HT1080 (cell line): Measurements from ENCODE around the gene PC. TPM values are rescaled to one million over a fixed set of nuclear protein-coding genes. Genes with fewer than 3 reads are reported as not detected.
A peak's percentile ranks its signal among the peaks of the same experiment; 100 is the strongest.
"Not testable (repeated sequence)": the region's sequence is repeated elsewhere in the genome, so short reads cannot be mapped to it uniquely, and the experiment has no call there.

Source experiments
- DNase-seq: peaks from one replicate; pipeline ENCODE4 v3.0.0-alpha.2; 2015; ENCODE audit warnings: low read depth
- total RNA-seq: library from RNA; depleted of rRNA; stranded (reverse); fragments of >200 nt; shearing (Covaris generic); gene quantifications from 2 replicates; pipeline ENCODE4 v1.2.3, GENCODE V29; 2014

PC gene
- total RNA-seq, 1 experiment from 2014 or later, result 14.9 TPM

DNA sequence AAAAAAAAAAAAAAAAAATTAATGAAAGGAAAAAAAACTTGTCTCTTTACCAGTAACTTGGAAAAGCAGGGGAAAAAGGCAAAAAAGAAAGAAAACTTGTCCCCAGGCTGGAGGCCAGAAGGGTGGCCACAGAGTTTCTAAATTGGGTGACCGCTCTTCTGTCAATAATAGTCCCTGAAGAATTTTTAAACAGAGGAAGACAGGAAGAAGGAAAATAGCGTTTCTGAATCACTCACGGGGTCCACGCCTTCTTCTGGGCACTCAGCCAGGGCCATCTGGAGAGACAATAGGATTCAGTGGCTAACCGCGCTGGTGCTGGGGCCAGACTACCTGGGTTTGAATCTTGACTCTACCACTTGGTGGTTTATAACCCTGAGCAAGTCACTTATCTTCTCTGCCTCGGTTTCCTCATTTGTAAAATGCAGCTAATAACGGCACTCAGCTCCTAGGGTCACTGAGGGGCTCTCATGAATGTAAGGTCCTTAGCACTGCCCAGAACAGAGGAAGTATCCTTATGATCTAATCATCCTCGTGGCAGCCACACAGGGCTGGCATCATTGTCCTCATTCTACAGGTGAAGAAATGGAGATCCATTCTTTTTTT lies 23.9 kb upstream of the PC start:
- peak; percentile 95 for DNase-seq

DNA sequence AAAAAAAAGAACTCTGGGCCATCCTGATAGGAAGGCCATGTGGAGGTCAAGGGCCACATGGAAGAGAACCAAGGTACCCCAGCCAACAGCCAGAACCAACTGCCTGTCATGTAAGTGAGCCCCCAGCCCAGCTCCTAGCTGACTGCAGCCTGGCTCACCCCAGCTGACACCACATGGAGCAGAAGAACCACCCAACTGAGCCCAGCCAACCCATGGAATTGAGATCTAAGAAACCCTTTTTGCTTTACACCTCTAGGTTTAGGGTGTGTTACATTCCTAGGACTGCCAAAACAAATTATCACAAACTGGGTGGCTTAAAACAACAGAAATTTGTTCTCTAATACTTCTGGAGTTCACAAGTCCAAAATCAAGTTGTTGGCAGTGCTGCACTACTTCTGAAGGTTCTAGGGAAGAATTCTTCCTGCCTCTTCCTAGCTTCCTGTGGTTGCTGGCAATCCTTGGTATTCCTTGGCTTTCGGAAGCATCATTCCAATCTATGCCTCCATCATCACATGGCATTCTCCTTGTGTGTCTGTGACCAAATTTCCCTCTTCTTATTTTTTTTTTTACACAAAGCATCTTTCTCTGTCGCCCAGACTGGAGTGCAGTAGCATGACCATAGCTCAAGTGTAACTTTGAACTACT lies 21.3 kb upstream of the PC start:
- peak; percentile 55 for DNase-seq

DNA sequence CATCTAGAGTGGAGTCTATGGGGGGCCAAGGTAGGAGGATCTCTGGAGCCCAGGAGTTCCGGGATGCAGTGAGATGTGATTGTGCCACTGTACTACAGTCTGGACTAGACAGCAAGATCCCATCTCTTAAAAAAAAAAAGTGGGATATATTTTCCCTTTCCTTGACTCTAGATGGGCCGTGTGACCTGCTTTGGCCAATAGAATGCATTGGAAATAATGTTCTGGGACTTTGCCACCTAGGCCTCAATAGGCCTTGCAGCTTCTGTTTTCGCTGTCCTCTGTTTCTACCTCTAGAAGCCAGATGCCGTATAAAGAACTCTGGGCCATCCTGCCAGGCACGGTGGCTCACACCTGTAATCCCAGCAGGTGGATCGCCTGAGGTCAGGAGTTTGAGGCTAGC lies 20.5 kb upstream of the PC start:
- no peak for DNase-seq

DNA sequence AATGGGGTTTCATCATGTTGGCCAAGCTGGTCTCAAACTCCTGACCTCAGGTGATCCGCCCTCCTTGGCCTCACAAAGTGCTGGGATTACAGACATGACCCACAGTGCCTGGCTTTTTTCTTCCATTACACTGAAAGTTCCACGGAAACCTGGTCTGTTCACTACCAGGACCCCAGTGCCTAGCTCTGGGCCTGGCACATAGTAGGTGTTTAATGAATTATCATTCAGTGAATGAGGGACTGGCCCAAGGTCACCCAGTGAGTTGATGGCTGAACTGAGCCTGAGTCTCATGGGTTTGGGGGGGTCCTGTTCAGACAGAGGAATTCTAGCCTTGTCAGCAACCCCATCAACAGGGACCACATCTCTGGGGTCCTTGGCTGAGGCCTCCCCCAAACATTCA lies 20.0 kb upstream of the PC start:
- DNase-seq, result no peak

DNA sequence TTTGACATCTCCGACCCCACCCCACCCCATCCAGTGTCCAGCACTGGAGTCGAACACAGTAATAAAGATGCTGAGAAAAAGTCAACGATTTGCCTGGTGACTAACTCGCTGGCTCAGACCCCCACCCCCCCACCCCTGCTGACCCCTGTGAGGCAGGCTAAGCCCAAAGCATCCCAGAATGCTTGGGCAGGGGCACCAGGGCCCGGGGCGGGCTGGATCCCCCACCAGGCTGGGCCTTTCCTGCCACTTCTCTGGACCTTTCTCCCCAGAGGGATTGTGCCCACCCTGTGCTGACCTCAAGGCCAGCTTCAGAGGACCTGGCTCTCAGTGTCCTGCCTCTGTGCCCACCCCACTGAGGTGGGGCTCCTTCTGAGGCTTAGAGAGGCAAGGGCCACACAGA lies 18.7 kb upstream of the PC start:
- no peak for DNase-seq

DNA sequence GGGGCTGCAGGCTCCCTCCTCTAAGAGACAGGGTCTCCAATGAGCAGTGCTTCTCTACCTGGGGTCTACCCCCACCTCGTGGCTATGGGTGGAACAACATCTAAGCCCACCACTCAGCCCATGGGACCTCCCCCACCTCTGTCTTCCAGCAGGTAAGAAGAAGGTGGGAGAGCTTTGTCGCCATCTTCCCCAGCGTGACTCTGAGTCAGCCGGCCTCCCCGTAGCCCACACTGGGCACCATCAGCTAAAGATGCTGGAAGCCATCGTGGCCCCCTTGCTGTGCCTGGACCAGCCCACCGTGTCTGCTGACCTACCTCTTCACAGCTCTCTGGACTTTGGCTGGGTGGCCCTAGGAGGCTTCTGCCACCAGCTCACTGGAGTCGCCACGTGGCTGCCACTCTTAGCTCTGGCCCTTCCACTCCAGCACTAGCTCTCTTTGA lies 17.9 kb upstream of the PC start:
- peak; percentile 35 for DNase-seq

DNA sequence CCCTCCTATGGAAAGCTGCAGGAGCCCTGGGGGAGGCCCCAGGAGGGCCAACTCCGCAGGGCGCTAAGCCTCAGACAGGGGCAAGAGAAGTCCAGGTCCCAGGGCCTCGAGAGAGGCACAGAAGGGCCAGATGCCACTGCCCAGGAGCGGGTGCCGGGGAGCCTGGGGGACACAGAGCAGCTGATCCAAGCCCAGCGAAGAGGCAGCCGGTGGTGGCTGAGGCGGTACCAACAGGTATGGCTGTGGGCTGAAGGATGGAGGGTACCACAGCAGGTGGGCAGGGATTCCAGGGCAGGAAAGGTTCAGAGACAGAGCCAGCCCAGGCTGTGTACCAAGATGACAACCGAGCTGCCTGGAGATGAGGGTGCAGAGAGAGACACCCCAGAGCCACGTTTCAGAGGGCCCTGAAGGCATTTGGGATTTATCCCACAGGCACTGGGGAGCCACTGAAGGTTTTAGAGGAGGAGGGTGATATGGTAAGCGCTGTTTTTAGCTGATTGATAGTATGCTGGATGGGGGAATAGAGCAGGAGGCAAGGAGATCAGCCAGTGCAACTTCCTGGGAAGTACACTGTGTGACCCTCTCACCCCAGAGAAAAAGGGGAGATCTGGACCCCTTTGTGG lies 17.3 kb upstream of the PC start:
- DNase-seq, result no peak

DNA sequence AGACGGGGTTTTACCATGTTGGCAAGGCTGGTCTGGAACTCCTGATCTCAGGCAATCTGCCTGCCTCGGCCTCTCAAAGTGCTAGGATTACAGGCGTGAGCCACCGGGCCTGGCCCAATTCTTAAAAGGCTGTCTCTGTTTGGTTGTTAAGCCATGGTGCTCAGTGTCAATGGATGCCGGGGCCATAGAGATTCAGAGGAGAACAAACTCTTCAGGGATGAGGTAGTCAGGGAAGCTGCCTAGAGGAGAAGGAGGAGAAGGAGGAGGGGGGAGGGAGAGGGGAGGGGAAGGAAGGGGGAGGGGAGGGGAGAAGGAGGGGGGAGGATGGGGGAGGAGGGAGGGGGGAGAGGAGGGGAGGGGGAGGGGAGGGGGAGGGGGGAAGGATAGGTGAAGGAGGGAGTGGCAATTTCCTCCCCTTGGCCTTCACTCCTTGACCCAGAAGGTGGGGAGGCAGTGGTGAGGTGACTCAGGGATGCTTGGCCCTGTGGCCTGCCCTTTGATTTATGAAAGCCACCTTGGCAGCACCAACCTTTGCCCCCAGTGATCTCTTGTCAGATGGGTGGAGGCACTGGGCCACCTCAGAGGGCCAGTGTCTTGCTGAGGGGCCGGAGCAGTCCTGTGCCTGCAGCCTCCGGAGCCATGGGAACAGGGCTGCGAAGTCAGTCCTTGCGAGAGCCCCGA lies 16.7 kb upstream of the PC start, which contains the start of gene C11orf86:
C11orf86 (plus strand) TSS at position 581 of the 681 bp plus-strand sequence; CDS start at position 640, 59 bp downstream.
- no peak for DNase-seq

DNA sequence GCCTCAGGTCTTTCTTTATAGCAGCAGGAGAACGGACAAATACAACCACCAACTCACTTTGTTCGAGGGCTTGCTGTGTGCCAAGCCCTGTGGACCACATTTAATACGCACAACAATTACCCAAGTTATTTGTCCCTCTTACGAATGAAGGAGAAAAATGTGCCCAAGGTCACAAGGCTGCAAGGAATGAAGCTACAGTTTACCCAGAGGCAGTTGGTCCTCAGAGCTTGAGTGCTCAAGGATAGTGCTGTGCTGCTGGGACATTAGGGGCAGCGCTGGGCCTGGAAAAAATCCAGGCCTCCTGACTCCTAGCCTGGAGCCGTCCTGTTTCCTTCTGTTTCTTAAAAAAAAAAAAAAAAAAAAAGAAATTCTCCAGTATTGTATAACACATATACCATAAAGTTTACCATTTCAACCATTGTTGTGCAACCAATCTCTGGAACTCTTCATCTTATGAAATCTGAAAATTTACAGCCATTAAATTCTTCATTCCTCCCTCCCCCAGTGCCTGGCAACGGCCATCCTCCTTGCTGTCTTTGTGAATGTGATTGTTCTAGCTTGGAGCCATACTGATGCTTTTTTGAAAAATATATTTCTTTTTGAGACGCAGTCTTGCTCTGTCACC lies 15.9 kb upstream of the PC start:
- no peak for DNase-seq

DNA sequence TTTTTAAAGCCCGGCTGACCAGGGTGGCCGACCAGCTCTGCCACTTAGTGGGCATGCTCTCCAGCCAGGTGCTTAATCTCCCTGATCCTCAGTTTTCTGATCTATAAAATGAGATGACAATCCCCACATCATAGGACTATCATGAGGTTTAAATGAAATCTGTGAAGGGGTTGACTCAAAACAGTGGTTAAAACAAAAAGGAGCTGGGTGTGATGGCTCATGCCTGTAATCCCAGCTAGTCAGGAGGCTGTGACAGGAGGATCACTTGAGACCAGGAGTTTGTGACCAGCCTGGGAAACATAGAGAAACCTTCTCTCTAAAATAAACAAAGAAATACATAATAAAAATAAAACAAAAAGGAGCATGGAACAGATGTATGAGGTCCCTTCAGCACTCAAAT lies 13.3 kb upstream of the PC start:
- DNase-seq, result peak; percentile 23

DNA sequence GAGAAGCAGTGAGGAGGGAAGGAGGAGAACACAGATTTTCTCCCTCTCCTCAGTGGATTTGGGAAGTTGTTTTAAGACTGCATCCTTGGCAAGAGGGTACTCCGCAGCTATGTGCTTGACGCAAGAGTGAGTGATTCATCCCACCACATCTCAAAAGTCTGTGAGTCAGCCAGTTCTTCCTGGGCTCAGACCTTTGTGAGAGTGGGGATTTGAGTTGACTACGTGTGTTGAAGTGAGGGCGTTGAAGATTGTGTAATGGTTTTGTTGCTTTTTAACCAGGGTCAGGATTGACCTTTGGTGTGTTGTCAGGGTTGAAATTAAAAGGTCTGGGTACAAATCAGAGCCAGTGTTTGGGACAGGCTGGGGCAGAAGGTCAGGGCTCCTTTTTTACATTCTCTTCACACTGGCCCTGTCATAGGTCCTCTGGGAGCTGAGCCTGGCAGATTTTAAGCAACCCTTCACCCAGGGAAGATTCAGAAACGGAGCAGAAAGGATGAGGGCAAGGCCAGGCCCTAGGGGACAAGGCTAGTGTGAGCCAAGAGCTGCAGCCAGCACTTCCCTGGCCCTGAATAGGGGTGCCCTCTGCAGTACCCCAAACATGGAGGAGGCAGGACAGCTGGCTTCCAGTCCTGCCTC lies 12.7 kb upstream of the PC start:
- peak; percentile 98 for DNase-seq

DNA sequence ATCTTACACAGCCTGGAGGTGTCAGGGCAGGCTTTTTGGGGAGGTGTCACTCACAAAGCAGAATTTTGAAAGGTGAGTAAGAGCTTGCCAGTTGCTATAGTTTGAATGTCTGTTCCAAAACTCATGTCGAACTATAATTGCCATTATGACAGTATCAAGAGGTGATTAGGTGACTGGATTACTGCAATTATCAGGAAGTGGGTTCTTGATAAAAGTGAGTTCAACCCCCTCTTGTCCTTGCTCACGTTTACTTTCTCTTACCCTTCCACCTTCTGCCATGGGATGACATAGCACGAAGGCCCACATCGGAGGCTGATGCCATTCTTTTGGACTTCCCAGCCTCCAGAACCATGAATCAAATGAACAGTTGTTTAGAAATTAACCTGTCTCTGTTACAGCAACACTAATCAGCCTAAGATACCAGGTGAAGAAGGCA lies 12.2 kb upstream of the PC start:
- no peak for DNase-seq

DNA sequence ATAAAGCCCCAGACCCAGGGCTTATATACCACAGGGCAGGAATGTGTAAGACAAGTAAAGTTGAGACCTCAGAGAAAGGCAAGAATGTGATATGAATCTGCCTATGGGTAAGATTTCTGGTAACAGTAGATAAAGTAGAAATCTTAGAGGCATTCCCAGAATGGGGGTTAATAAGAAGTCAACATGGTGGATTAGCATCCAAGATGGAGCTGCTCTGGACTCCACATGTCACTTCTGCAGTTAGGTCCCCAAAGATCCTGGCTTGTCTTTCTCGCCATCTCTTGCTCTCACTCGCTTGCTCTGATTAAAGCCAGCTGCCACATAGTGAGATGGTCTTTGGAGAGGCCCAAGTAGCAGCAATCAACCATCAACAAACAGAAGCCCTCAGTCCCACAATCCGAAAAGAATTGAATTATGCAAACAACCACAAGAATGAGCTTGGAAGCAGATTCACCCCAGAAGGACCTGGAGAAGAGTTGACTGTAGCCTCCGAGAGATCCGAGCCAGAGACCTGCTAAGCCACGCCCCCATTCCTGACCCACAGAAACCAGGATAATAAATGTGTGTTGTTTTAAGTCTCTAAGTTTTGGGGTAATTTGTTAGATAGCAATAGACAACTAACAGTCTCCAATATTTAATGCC lies 11.5 kb upstream of the PC start:
- DNase-seq, result no peak

DNA sequence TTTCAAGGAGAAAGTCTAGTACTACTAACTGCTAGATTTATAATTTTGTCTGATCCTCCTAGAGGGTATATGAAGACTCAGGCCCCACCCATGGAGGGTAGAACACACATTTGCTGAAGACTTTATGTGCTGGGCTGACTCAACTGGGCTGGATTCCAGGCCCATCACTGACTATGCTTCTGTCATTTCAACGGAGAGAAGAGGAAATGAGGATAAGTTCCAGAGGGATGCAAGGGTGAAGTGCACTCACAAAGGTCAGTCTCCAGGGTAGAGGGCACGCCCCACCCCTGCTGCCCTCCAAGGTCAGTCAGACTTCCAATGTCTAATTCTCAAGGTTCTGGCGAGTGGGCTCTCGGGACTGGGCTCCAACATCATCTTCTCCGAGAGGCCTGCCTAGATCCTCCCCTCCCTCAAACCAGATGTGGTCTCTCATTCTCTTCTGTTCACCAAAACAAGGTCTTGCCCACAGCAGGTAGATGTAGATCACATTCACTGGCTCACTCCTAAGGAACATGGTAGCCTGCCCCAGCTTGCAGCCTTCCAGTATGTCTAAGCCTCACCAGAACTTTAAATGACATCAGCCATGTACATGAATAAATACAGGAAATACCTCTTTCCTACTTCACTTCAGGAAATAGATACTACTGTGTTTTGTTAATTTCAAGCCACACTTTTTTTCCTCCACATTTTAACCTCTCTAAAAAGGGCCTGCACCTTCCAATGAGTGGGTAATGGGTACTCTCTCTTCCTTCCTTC lies 9.7 kb upstream of the PC start:
- DNase-seq, result peak; percentile 88

DNA sequence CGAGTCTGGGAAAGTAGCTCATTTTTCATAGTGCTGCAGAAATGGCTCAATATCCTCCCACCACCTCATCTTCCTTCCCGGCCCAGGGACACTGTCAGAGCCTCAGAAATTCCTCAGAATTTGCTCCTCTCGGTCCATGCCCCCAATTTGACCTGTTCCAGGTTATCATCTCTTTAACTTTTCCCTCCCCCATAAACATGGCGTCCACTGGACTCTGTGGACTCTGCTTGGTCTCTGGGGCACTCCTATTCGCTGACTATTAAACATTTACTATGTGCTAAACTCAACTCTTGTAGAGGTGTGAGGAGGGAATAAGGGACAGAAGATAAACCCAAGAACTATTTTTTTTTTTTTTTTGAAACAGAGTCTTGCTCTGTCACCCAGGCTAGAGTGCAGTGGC lies 8.2 kb upstream of the PC start:
- no peak for DNase-seq

DNA sequence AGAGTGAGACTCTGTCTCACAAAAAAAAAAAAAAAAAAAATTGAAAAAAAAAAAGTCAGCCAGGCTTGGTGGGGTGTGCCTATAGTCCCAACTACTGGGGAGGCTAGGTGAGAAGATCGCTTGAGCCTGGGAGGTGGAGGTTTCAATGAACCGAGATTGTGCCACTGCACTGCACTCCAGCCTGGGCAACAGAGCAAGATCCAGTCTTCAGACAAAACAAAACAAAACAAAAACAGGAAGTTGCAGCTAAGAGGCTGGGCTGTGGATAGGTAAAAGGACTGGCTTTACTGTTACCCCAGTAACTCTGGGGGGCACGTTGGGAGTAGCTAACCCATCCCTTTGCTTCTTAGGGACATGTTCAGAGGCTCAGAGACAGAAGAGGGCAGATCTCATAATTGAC lies 6.3 kb upstream of the PC start:
- DNase-seq, result no peak

DNA sequence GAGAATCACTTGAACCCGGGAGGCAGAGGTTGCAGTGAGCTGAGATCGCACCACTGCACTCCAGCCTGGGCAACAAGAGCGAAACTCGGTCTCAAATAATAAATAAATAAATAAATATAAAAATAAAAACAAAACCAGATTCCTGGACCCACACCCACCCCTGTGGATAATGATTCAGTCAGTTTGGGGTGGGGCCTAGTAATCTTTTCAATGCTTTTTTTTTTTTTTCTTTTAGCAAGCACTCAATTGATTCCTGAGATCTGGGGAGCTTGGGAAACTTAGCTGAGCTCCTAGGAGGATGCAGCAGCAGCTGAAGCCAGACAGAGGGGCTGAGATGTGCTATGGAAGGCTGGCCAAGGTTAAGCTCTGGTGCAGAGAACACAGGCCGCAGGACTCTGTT lies 4.6 kb upstream of the PC start:
- DNase-seq, result no peak

DNA sequence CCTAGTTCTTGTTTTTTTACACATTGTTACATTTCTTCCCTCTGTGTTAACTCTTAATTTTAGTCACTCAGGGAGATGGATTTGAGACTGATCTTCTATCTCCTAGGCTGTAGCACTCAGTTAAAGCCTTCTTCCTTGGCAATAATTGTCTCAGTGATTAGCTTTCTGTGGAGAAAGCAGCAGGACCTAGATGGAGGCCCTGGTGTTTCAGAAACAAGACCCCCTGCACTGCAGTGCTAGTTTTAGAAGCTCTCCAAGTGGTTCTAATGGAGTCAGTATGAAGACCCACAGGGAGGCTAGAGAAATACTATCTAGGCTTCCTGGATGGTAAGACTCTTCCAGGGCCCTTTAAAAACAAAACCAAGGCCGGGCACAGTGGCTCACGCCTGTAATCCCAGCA lies 4.1 kb upstream of the PC start:
- no peak for DNase-seq

DNA sequence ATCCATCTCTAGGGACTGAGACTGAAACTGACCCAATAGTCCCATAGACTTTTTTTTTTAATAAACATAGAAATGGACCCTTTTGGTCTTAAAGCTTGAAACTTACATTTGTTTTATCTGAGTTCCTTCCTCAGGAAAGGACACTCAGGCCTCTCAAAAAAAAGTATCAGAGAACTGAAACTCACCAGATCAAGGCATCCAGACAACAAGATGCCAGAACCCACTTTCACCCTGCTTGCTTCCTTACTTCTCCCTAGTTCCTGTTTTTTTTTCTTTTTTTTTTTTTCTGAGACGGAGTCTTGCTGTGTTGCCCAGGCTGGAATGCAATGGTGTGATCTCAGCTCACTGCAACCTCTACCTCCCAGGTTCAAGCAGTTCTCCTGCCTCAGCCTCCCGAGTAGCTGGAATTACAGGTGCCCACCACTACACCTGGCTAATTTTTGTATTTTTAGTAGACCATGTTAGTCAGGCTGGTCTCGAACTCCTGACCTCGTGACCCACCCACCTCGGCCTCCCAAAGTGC lies 3.6 kb upstream of the PC start:
- DNase-seq, result not testable (repeated sequence)

DNA sequence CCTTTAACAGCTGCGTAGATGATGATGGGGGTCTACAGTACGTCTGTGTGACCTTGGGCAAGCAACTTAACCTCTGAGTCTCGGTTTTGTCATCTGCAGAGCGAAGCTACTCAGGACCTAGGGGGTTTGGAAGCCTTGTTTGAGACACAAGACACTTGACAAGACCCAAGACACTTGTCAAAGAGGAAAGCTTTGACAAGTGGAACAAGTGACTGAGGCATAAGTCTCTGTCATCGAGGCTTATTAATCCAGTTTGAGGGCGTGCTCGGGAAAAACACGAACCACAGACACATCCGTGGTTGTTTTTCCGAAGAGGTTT lies 732 bp upstream of the PC start:
- no peak for DNase-seq
